GM19193 (cell line): Measurements from ENCODE around the gene SYT17.

Experiments used
- POLR2A ChIP-seq: IDR thresholded peaks from 4 replicates; pipeline ENCODE4 v1.6.1; 2011; ENCODE audit not compliant: insufficient read depth, insufficient read length; ENCODE audit errors: extremely low read depth

SYT17 gene

GRCh38 chr16:19239511-19240155, 71.6 kb downstream of the SYT17 start:
- TF ChIP-seq POLR2A = no peak

GRCh38 chr16:19240494-19240893, 72.5 kb downstream of the SYT17 start:
- TF ChIP-seq POLR2A = no peak

GRCh38 chr16:19241512-19241911, 73.5 kb downstream of the SYT17 start:
- TF ChIP-seq POLR2A = no peak

GRCh38 chr16:19242186-19242585, 74.1 kb downstream of the SYT17 start:
- no peak for TF ChIP-seq POLR2A

- TF ChIP-seq POLR2A = no peak
These were observed 75.0 kb downstream of the SYT17 start for GRCh38 chr16:19242987-19243575.

- no peak for TF ChIP-seq POLR2A
These were observed 77.4 kb downstream of the SYT17 start for GRCh38 chr16:19245326-19245925.

GRCh38 chr16:19252904-19253303, 84.9 kb downstream of the SYT17 start:
- TF ChIP-seq POLR2A = no peak

- TF ChIP-seq POLR2A = no peak
These were observed 86.6 kb downstream of the SYT17 start for GRCh38 chr16:19254611-19255010.

GRCh38 chr16:19264123-19264673, 96.2 kb downstream of the SYT17 start:
- no peak for TF ChIP-seq POLR2A

GRCh38 chr16:19265380-19265930, 97.4 kb downstream of the SYT17 start:
- TF ChIP-seq POLR2A = no peak

GRCh38 chr16:19266774-19267173, 98.7 kb downstream of the SYT17 start:
- TF ChIP-seq POLR2A = no peak

- TF ChIP-seq POLR2A = no peak
These were observed 101.1 kb downstream of the SYT17 start for GRCh38 chr16:19269098-19269497.

GRCh38 chr16:19274165-19274797, 106.2 kb downstream of the SYT17 start:
- TF ChIP-seq POLR2A = no peak

- TF ChIP-seq POLR2A = no peak
These were observed 110.4 kb downstream of the SYT17 start for GRCh38 chr16:19278403-19278802.

- TF ChIP-seq POLR2A = no peak
These were observed 113.2 kb downstream of the SYT17 start for GRCh38 chr16:19281246-19281645.
